SK-N-SH (cell line): ENCODE measurements around the gene MEGF10. TPM values are rescaled to one million over a fixed set of nuclear protein-coding genes. Genes with fewer than 3 reads are reported as not detected.

Experiments
- CTCF ChIA-PET: fragments of 300-600, 350-600 bp; formaldehyde crosslinking; extraction: SDS; loops from one replicate; lab custom pipeline; 2021; lab: Yijun Ruan, JAX
- POLR2A ChIA-PET: fragments of 350-600 bp; sonication (Branson Sonifier 250); formaldehyde crosslinking; extraction: SDS; loops from one replicate; lab custom pipeline; 2020; ENCODE audit warnings: antibody characterized with exemption, inconsistent platforms; lab: Yijun Ruan, JAX
- DNase-seq: peaks from one replicate; pipeline ENCODE4 v3.0.0; 2012
- H2AFZ ChIP-seq: fragments of 200-600 bp; sonication (generic); 2 replicates; pipeline ENCODE4 v1.8.1; 2016; ENCODE audit warnings: antibody characterized with exemption, mild to moderate bottlenecking, low read depth
- H3F3A ChIP-seq: fragments of 200-600 bp; sonication (generic); replicated peaks from 2 replicates; pipeline ENCODE3; 2016; ENCODE audit warnings: antibody characterized with exemption, mild to moderate bottlenecking; ENCODE audit not compliant: insufficient read depth
- H3K27ac ChIP-seq, 2 experiments: fragments of 200-500 bp in 1 of 2; fragments of 200-600 bp in 1 of 2; sonication (Bioruptor generic) in 1 of 2; sonication (generic), shearing (Covaris generic) in 1 of 2; 2 replicates each; pipeline versions ENCODE4 v1.5.1 to v1.6.1; 2014 to 2016; ENCODE audit warnings: low read depth in 2 of 2, inconsistent platforms in 1 of 2, low read length in 1 of 2, mild to moderate bottlenecking in 1 of 2, mixed read lengths in 1 of 2
- H3K27me3 ChIP-seq: fragments of 200-600 bp; sonication (generic), shearing (Covaris generic); 2 replicates; pipeline ENCODE4 v1.6.1; 2016; ENCODE audit warnings: mixed run types; ENCODE audit not compliant: insufficient read depth
- H3K36me3 ChIP-seq, 2 experiments: fragments of 200-500 bp in 1 of 2; fragments of 200-600 bp in 1 of 2; sonication (Bioruptor generic) in 1 of 2; sonication (generic) in 1 of 2; replicated peaks in 1 of 2; 2 replicates each; pipeline versions ENCODE3 to v1.5.1; 2014 to 2016; ENCODE audit warnings: low read length in 1 of 2, mild to moderate bottlenecking in 1 of 2; ENCODE audit not compliant: insufficient read depth in 2 of 2, control insufficient read depth in 1 of 2
- H3K4me1 ChIP-seq, 2 experiments: fragments of 200-500 bp in 1 of 2; fragments of 200-600 bp in 1 of 2; sonication (Bioruptor generic) in 1 of 2; sonication (generic), shearing (Covaris generic) in 1 of 2; 2 replicates each; pipeline versions ENCODE4 v1.5.1 to v1.6.1; 2014 to 2016; ENCODE audit warnings: low read depth in 1 of 2, low read length in 1 of 2, mixed run types in 1 of 2; ENCODE audit not compliant: insufficient read depth in 2 of 2, control insufficient read depth in 1 of 2
- H3K4me2 ChIP-seq: fragments of 200-600 bp; sonication (generic), shearing (Covaris generic); 2 replicates; pipeline ENCODE4 v1.6.1; 2017; ENCODE audit warnings: mixed run types
- H3K4me3 ChIP-seq, 2 experiments: fragments of 200-500 bp in 1 of 2; fragments of 200-600 bp in 1 of 2; sonication (Bioruptor generic) in 1 of 2; sonication (generic), shearing (Covaris generic) in 1 of 2; 2 replicates each; pipeline versions ENCODE4 v1.5.1 to v1.8.1; 2014 to 2016; ENCODE audit warnings: low read depth in 2 of 2, inconsistent platforms in 1 of 2, low read length in 1 of 2, mild to moderate bottlenecking in 1 of 2, mixed read lengths in 1 of 2, moderate library complexity in 1 of 2
- H3K79me2 ChIP-seq: fragments of 200-600 bp; sonication (generic); 2 replicates; pipeline ENCODE4 v1.8.1; 2017; ENCODE audit warnings: mild to moderate bottlenecking; ENCODE audit not compliant: insufficient read depth
- H3K9ac ChIP-seq: fragments of 200-600 bp; sonication (generic); 2 replicates; pipeline ENCODE4 v1.6.1; 2017; ENCODE audit warnings: mixed run types
- H3K9me2 ChIP-seq: fragments of 200-600 bp; sonication (generic); 2 replicates; pipeline ENCODE4 v1.6.1; 2017; ENCODE audit warnings: mixed run types
- H3K9me3 ChIP-seq: fragments of 200-600 bp; sonication (generic); 2 replicates; pipeline ENCODE4 v1.6.1; 2017; ENCODE audit warnings: mixed run types, mild to moderate bottlenecking, moderate library complexity
- H4K20me1 ChIP-seq: fragments of 200-600 bp; sonication (generic); 2 replicates; pipeline ENCODE4 v1.6.1; 2017; ENCODE audit warnings: mild to moderate bottlenecking, mixed run types; ENCODE audit not compliant: insufficient read depth
- CTCF ChIP-seq: fragments of 200-600 bp; sonication (generic); IDR thresholded peaks from 2 replicates; pipeline ENCODE4 v1.6.1; 2017; ENCODE audit warnings: antibody characterized with exemption, mild to moderate bottlenecking, moderate library complexity
- PBX3 ChIP-seq: IDR thresholded peaks from 2 replicates; pipeline ENCODE4; 2012
- POLR2AphosphoS5 ChIP-seq: IDR thresholded peaks from 2 replicates; pipeline ENCODE4 v1.6.1; 2012; ENCODE audit warnings: low read depth, low read length
- REST ChIP-seq: IDR thresholded peaks from 2 replicates; pipeline ENCODE4 v1.6.1; 2012; ENCODE audit warnings: mild to moderate bottlenecking, low read depth, low read length, moderate library complexity
- TEAD4 ChIP-seq: IDR thresholded peaks from 2 replicates; pipeline ENCODE4 v1.4.0; 2012; ENCODE audit warnings: mild to moderate bottlenecking, borderline replicate concordance; ENCODE audit not compliant: insufficient read depth
- USF2 ChIP-seq: fragments of 150-350 bp; IDR thresholded peaks from 2 replicates; pipeline ENCODE4 v1.6.1; 2017; ENCODE audit warnings: antibody characterized with exemption, low read length, low read depth, borderline replicate concordance
- WGBS: methylation state at CpG from one replicate; pipeline ENCODE4 v1.1.6; 2017; ENCODE audit warnings: low lambda C conversion rate; 5-methylcytosine and 5-hydroxymethylcytosine counted together
- polyA plus RNA-seq, 3 experiments: library from polyadenylated mRNA; depleted of rRNA; stranded (reverse); fragments of >200 nt; gene quantifications; 2 replicates each; pipeline ENCODE4 v1.2.3, GENCODE V29; 2012

MEGF10 gene
- polyA plus RNA-seq, 1 of the 3 experiments (the other 2 are of a cell fraction), result 1.1 TPM

GRCh38 chr5:127472700-127473099, 182.1 kb downstream of the MEGF10 start:
- H3K36me3 ChIP-seq, result no peaks in the 10 kb centered on the region
- TF ChIP-seq REST (no peak), TEAD4 (no peak)
- no peaks in the 10 kb centered on the region for H3K9me3 ChIP-seq
- H3K9ac ChIP-seq, result no peak overlapping the region
- no peaks in the 10 kb centered on the region for H3F3A ChIP-seq
- WGBS, result 74% methylated on average over 3 of the region's 3 CpGs
- H3K9me2 ChIP-seq, result no peaks in the 10 kb centered on the region
- ChIA-PET CTCF (interaction anchor here (1.2 to 2.5 kb wide), 4 partner anchors 20 to 30 kb away, joined by 3 to 16 read pairs (median 3); no protein-coding TSS in a partner anchor), POLR2A (no interaction called here)
- no peaks in the 10 kb centered on the region for H3K4me1 ChIP-seq
- no peak for DNase-seq
- H3K27me3 ChIP-seq, result no peaks in the 10 kb centered on the region
- no peak overlapping the region for H2AFZ ChIP-seq
- H4K20me1 ChIP-seq, result no peaks in the 10 kb centered on the region
- H3K4me2 ChIP-seq, result no peak overlapping the region
- no peak overlapping the region for H3K4me3 ChIP-seq
- no peak overlapping the region for H3K27ac ChIP-seq
- no peaks in the 10 kb centered on the region for H3K79me2 ChIP-seq

- 60% methylated on average over 4 of the region's 4 CpGs for WGBS
- no peak for TF ChIP-seq POLR2AphosphoS5
- no peak for TF ChIP-seq TEAD4
- no peak for TF ChIP-seq PBX3
- no peak for TF ChIP-seq CTCF
- no peak for TF ChIP-seq USF2
- Histone ChIP-seq H3K36me3 (no peaks in the 10 kb centered on the region), H3K27ac (no peak overlapping the region), H3K4me1 (no peaks in the 10 kb centered on the region), H3K4me2 (no peak overlapping the region), H3K9me2 (0 out of 2 replicates have a peak, but pooled peaks cover 3% of the 10 kb centered on the region), H3K9ac (no peak overlapping the region), H3F3A (no peaks in the 10 kb centered on the region), H3K79me2 (no peaks in the 10 kb centered on the region), H2AFZ (no peak overlapping the region), H3K27me3 (no peaks in the 10 kb centered on the region), H4K20me1 (no peaks in the 10 kb centered on the region), H3K4me3 (no peak overlapping the region), H3K9me3 (no peaks in the 10 kb centered on the region)
- CTCF ChIA-PET, result no interaction called here
- POLR2A ChIA-PET, result no interaction called here
- DNase-seq, result no peak
These were observed 195.9 kb downstream of the MEGF10 start for GRCh38 chr5:127486471-127486870.
